ENCODE data around the gene B3GAT3.

DNA sequence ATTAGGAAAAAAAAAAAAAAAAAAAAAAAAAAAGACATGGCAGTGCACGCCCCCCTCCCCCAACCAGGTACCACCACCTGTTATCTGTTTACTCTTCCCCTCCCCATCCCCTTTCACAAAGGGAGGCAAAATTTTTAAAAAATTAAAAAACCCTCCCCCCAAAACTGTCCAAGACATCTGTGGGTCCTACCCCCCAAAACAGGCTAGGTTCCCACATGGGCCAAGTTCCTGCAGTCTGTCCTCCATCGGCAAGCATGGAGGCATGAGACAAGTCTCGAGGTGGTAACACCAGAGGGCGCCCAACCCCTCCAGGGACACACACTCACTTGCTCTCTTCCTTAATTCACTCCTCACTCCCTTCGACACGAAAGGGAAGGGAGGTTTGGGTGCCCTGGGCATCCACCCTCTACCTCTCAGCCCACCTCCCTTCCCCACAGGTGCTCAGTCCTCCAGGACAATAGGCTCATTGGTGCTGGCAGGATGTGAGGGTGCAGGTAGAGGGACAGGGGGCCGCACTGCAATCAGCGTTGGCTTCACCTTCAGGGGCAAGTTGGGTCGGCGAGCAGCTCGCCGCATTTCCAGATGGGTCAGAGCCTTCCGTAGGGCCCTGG, 28.2 kb downstream of the B3GAT3 start:
- TF ChIP-seq POLR2AphosphoS5 (IDR thresholded peaks at IDR 0.05; ENCODE audit: borderline replicate concordance, low read depth, low read length): no peak
- no peak for TF ChIP-seq EZH2 (IDR thresholded peaks at IDR 0.05)
- TF ChIP-seq FOXP2 (optimal IDR thresholded peaks at IDR 0.05; ENCODE audit: control extremely low read depth, extremely low read length, insufficient read depth): no peak

Data from SK-N-MC (cell line).